Stimulated activated CD8-positive, alpha-beta memory T cell treated with anti-CD3 and anti-CD28 coated beads, Interleukin-7, amount 100 ng/mL, for 4 hours (primary cell): ENCODE data around the gene ZNF19.

Experiments used
- DNase-seq, 2 donors: peaks; one replicate each; pipeline ENCODE4 v3.0.0-alpha.2; 2020; ENCODE audit warnings: low read depth in 2 of 2

The ZNF19 gene

GRCh38 chr16:71490361-71490760, 1.2 kb upstream of the ZNF19 start:
- DNase-seq = no peak

GRCh38 chr16:71484006-71484893, 4.9 kb downstream of the ZNF19 start:
- peak; percentile 71 to 73 for DNase-seq

- DNase-seq = no peak
Measured at GRCh38 chr16:71482569-71482968, 6.6 kb downstream of the ZNF19 start.

- DNase-seq = no peak
Measured at GRCh38 chr16:71480956-71481355, 8.2 kb downstream of the ZNF19 start.

GRCh38 chr16:71479420-71479819, 9.7 kb downstream of the ZNF19 start:
- DNase-seq = no peak

GRCh38 chr16:71476457-71477124, 12.5 kb downstream of the ZNF19 start:
- no peak for DNase-seq

GRCh38 chr16:71474864-71475263, 14.3 kb downstream of the ZNF19 start:
- DNase-seq = no peak

- DNase-seq = no peak
Measured at GRCh38 chr16:71473891-71474290, 15.2 kb downstream of the ZNF19 start.

GRCh38 chr16:71472931-71473330, 16.2 kb downstream of the ZNF19 start:
- DNase-seq = no peak

- DNase-seq = no peak
Measured at GRCh38 chr16:71472051-71472450, 17.1 kb downstream of the ZNF19 start.

- DNase-seq = no peak
Measured at GRCh38 chr16:71467810-71468209, 21.3 kb downstream of the ZNF19 start.

GRCh38 chr16:71464231-71464630, 24.9 kb downstream of the ZNF19 start:
- DNase-seq = no peak

GRCh38 chr16:71461686-71462648, 27.2 kb downstream of the ZNF19 start, which contains the start of gene ZNF23:
ZNF23 (minus strand) TSS chr16:71462247; CDS start chr16:71456796, 5,451 bp downstream.
- peak; percentile 57 to 71 for DNase-seq

- DNase-seq = no peak
Measured at GRCh38 chr16:71460941-71461340, 28.2 kb downstream of the ZNF19 start.

GRCh38 chr16:71460236-71460635, 28.9 kb downstream of the ZNF19 start:
- DNase-seq = no peak

- no peak for DNase-seq
Measured at GRCh38 chr16:71459510-71459909, 29.6 kb downstream of the ZNF19 start.

GRCh38 chr16:71456801-71457200, 32.3 kb downstream of the ZNF19 start:
- no peak for DNase-seq

GRCh38 chr16:71453036-71453435, 36.1 kb downstream of the ZNF19 start:
- no peak for DNase-seq

GRCh38 chr16:71449020-71449419, 40.1 kb downstream of the ZNF19 start:
- DNase-seq = no peak

GRCh38 chr16:71448274-71448866, 40.8 kb downstream of the ZNF19 start:
- no peak for DNase-seq

- DNase-seq = no peak
Measured at GRCh38 chr16:71443714-71444113, 45.4 kb downstream of the ZNF19 start.
